PC-9 (cell line): ENCODE data around the gene LRRC59. TPM values are rescaled to one million over a fixed set of nuclear protein-coding genes. Genes with fewer than 3 reads are reported as not detected.
A peak's percentile ranks its signal among the peaks of the same experiment; 100 is the strongest.

ENCODE experiments used
- BruUV-seq: library from RNA; stranded (reverse); fragments of 400-500 nt; replicated peaks from 2 replicates; lab custom pipeline; 2021; lab: Mats Ljungman, UMichigan
- CTCF ChIA-PET: fragments of 300-600 bp; sonication (Branson Sonifier 250); formaldehyde crosslinking; loops from one replicate; lab custom pipeline; 2022; ENCODE audit warnings: antibody characterized with exemption; lab: Charles Lee
- POLR2A ChIA-PET: fragments of 300-600 bp; sonication (Branson Sonifier 250); formaldehyde crosslinking; loops from one replicate; lab custom pipeline; 2022; ENCODE audit warnings: antibody characterized with exemption; ENCODE audit not compliant: unreplicated experiment; lab: Charles Lee
- DNase-seq, 2 experiments: peaks; one replicate each; pipeline versions ENCODE4 v3.0.0 to v3.0.0-alpha.2; 2015 to 2022; ENCODE audit warnings: mixed read lengths in 1 of 2
- H2AFZ ChIP-seq: fragments of 200-600 bp; sonication (generic); 2 replicates; pipeline ENCODE4 v1.8.1; 2017; ENCODE audit warnings: antibody characterized with exemption
- H3F3A ChIP-seq: fragments of 200-600 bp; sonication (generic); 2 replicates; pipeline ENCODE4 v1.8.1; 2017; ENCODE audit warnings: antibody characterized with exemption, mild to moderate bottlenecking, low read depth; ENCODE audit not compliant: insufficient read depth
- H3K27ac ChIP-seq: fragments of 200-600 bp; sonication (generic); 2 replicates; pipeline ENCODE4 v1.6.1; 2016; ENCODE audit warnings: mixed run types
- H3K27me3 ChIP-seq: fragments of 200-600 bp; sonication (generic); 2 replicates; pipeline ENCODE4 v1.6.1; 2016; ENCODE audit warnings: low read depth, mixed run types; ENCODE audit not compliant: insufficient read depth
- H3K36me3 ChIP-seq: fragments of 200-600 bp; sonication (generic); 2 replicates; pipeline ENCODE4 v1.6.1; 2016; ENCODE audit warnings: low read depth, mixed run types
- H3K4me1 ChIP-seq: fragments of 200-600 bp; sonication (generic); replicated peaks from 2 replicates; pipeline ENCODE4 v1.6.1; 2016; ENCODE audit warnings: mixed run types; ENCODE audit not compliant: insufficient read depth
- H3K4me2 ChIP-seq: fragments of 200-600 bp; sonication (generic); 2 replicates; pipeline ENCODE4 v1.6.1; 2017; ENCODE audit warnings: mixed run types
- H3K4me3 ChIP-seq: fragments of 200-600 bp; sonication (generic); 2 replicates; pipeline ENCODE4 v1.6.1; 2016; ENCODE audit warnings: mixed run types
- H3K79me2 ChIP-seq: fragments of 200-600 bp; sonication (generic); 2 replicates; pipeline ENCODE4 v1.6.1; 2017; ENCODE audit warnings: low read depth, mixed run types
- H3K9me2 ChIP-seq: fragments of 200-600 bp; sonication (generic); 2 replicates; pipeline ENCODE4 v1.8.1; 2017; ENCODE audit warnings: mild to moderate bottlenecking; ENCODE audit not compliant: insufficient read depth
- H3K9me3 ChIP-seq: fragments of 200-600 bp; sonication (generic); 2 replicates; pipeline ENCODE4 v1.8.1; 2016; ENCODE audit warnings: low read depth; ENCODE audit not compliant: insufficient read depth
- H4K20me1 ChIP-seq: fragments of 200-600 bp; sonication (generic); 2 replicates; pipeline ENCODE4 v1.8.1; 2017; ENCODE audit not compliant: insufficient read depth
- EZH2 ChIP-seq: fragments of 200-600 bp; sonication (generic); IDR thresholded peaks from 2 replicates; pipeline ENCODE4 v1.8.0; 2017; ENCODE audit warnings: antibody characterized with exemption, low read depth
- intact Hi-C: fragments of 100-400 bp; cut with micrococcal nuclease; formaldehyde crosslinking; loops from one replicate; pipeline ENCODE4 v1.10.0; 2022; ENCODE audit not compliant: unreplicated experiment
- total RNA-seq: library from RNA; stranded (reverse); gene quantifications from 2 replicates; pipeline ENCODE4 v1.2.3, GENCODE V29; 2021
- TF ChIP-seq, protein P1 (sequence below): fragments of 200-600 bp; sonication (generic); conservative IDR thresholded peaks from 2 replicates; pipeline ENCODE4 v1.6.1; 2017; ENCODE audit warnings: mixed run types, antibody characterized with exemption, mild to moderate bottlenecking, moderate library complexity

The LRRC59 gene
- total RNA-seq, 1 experiment from 2014 or later = 102 TPM

DNA sequence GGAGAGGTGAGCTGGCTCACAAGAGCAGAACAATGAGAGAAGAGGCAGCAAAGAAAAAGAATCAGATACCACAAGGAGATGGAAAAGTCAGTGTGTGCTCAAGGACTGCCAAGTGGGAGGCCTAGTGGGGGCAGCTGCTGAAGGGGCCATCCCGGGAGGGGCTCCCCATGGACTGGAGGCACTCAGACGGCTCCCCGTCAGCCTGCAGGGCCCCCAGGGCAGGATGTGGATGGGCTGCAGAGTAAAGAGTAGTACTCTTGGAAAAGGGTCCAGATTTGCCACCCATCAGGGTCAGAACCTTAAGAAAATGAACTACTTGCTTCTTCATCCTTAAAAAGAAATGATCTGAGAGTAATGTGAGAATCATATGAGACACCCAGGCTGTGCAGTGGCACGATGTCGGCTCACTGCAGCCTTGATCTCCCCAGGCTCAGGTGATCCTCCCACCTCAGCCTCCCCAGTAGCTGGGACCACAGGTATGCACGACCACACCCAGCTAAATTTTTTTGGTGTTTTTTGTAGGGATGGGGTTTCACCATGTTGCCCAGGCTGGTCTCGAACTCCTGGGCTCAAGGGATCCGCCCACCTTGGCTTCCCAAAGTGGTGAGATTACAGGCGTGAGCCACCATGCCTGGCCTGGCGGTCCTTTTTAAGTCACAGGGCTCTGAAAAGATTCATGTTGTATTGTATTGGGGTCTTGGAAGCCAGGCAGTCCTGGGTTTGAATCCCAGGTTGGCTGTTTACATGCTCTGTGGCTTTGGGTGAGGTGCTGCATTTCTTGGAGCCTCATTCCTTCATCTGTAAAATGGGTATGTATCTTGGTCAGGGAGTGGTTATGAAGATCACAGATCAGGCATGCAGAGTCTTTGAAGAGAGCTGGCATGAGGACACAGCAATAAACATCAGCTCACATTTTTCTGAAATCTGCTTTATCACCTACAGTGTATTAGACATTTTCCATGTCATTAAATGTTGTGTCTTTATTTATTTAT is 43.8 kb upstream of the LRRC59 start:
- DNase-seq = peak in 1 of 2 experiments; percentile 58
- H3K27me3 ChIP-seq = no peaks in the 10 kb centered on the region
- peaks cover 11% of the 10 kb centered on the region; the same call in 1 of the 2 replicates for H3K36me3 ChIP-seq
- H3F3A ChIP-seq = peaks cover 71% of the 10 kb centered on the region
- no peaks in the 10 kb centered on the region for H3K9me2 ChIP-seq
- no TSS peak for BruUV-seq
- intact Hi-C loops = loop anchor here (1.0 to 2.0 kb wide), 2 partner anchors 44 to 50 kb away; partner anchors contain the start of gene LRRC59
- H3K4me1 ChIP-seq = peaks cover 70% of the 10 kb centered on the region
- H4K20me1 ChIP-seq = no peaks in the 10 kb centered on the region
- H3K4me2 ChIP-seq = peak overlapping the region; percentile 57
- peak overlapping the region; percentile 74 for H3K27ac ChIP-seq
- no peak overlapping the region for H2AFZ ChIP-seq
- no peak for TF ChIP-seq EZH2
- no peaks in the 10 kb centered on the region for H3K9me3 ChIP-seq
- H3K79me2 ChIP-seq = peaks cover 74% of the 10 kb centered on the region
- H3K4me3 ChIP-seq = peak overlapping the region; percentile 10; the same call in 1 of the 2 replicates
- ChIA-PET POLR2A (interaction anchor here (0.5 to 1.0 kb wide), 4 partner anchors 9 to 732 kb away, joined by 3 to 8 read pairs (median 4); partner anchors contain the start of gene ACSF2), CTCF (interaction anchor here (1.9 kb wide), 1 partner anchor 43 kb away, joined by 8 read pairs; the partner anchor contains the start of gene LRRC59)

GRCh38 chr17:50440172-50440837 is 43.0 kb upstream of the LRRC59 start:
- BruUV-seq = no TSS peak
- Histone ChIP-seq H3K27ac (peak overlapping the region; percentile 74), H3K4me2 (peak overlapping the region; percentile 57), H3K27me3 (no peaks in the 10 kb centered on the region), H4K20me1 (no peaks in the 10 kb centered on the region), H3F3A (peaks cover 71% of the 10 kb centered on the region), H2AFZ (no peak overlapping the region), H3K9me3 (no peaks in the 10 kb centered on the region), H3K4me1 (peaks cover 62% of the 10 kb centered on the region), H3K4me3 (peak overlapping the region; percentile 10; the same call in 1 of the 2 replicates), H3K36me3 (peaks cover 3% of the 10 kb centered on the region; the same call in 1 of the 2 replicates), H3K79me2 (peaks cover 66% of the 10 kb centered on the region), H3K9me2 (no peaks in the 10 kb centered on the region)
- intact Hi-C loops = loop anchor here (1.0 to 2.0 kb wide), 2 partner anchors 44 to 49 kb away; partner anchors contain the start of gene LRRC59
- ChIA-PET CTCF (interaction anchor here (1.9 kb wide), 1 partner anchor 43 kb away, joined by 8 read pairs; the partner anchor contains the start of gene LRRC59), POLR2A (interaction anchor here (0.5 to 1.0 kb wide), 6 partner anchors 8 to 732 kb away, joined by 3 to 8 read pairs (median 4); partner anchors contain the start of gene ACSF2)
- DNase-seq = peak; percentile 90 to 98
- no peak for TF ChIP-seq EZH2
- TF ChIP-seq, protein P1, sequence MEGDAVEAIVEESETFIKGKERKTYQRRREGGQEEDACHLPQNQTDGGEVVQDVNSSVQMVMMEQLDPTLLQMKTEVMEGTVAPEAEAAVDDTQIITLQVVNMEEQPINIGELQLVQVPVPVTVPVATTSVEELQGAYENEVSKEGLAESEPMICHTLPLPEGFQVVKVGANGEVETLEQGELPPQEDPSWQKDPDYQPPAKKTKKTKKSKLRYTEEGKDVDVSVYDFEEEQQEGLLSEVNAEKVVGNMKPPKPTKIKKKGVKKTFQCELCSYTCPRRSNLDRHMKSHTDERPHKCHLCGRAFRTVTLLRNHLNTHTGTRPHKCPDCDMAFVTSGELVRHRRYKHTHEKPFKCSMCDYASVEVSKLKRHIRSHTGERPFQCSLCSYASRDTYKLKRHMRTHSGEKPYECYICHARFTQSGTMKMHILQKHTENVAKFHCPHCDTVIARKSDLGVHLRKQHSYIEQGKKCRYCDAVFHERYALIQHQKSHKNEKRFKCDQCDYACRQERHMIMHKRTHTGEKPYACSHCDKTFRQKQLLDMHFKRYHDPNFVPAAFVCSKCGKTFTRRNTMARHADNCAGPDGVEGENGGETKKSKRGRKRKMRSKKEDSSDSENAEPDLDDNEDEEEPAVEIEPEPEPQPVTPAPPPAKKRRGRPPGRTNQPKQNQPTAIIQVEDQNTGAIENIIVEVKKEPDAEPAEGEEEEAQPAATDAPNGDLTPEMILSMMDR = no peak

DNA sequence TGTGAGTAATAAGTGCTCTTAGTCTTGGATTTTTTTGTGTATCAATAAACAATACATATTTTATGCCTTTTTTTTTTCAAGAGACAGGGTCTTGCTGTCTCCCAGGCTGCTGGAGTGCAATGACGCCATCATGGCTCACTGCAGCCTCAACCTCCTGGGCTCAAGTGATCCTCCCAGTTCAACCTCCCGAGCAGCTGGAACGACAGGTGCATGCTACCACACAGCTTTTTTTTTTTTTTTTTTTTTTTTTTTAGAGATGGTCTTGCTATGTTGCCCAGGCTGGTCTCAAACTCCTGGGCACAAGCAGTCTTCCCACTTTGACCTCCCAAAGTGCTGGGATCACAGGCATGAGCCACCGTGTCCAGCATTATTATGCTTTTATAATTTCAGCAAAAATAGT is 41.7 kb upstream of the LRRC59 start:
- no peaks in the 10 kb centered on the region for H3K9me3 ChIP-seq
- no peaks in the 10 kb centered on the region for H4K20me1 ChIP-seq
- H3K4me2 ChIP-seq = no peak overlapping the region; the same call in 1 of the 2 replicates
- CTCF ChIA-PET = interaction anchor here (0.6 kb wide), 1 partner anchor 42 kb away, joined by 6 read pairs; the partner anchor contains the start of gene LRRC59
- BruUV-seq = no TSS peak
- no peaks in the 10 kb centered on the region for H3K27me3 ChIP-seq
- intact Hi-C loops = no loop called here
- no peaks in the 10 kb centered on the region; the same call in 1 of the 2 replicates for H3K36me3 ChIP-seq
- H3K9me2 ChIP-seq = no peaks in the 10 kb centered on the region
- no peak overlapping the region for H2AFZ ChIP-seq
- H3K4me1 ChIP-seq = peaks cover 49% of the 10 kb centered on the region
- peak overlapping the region; percentile 74 for H3K27ac ChIP-seq
- H3F3A ChIP-seq = peaks cover 66% of the 10 kb centered on the region
- no peak for DNase-seq
- H3K4me3 ChIP-seq = no peak overlapping the region
- POLR2A ChIA-PET = no interaction called here
- no peak for TF ChIP-seq EZH2
- TF ChIP-seq, protein P1 = no peak
- peaks cover 55% of the 10 kb centered on the region for H3K79me2 ChIP-seq
